Activated CD4-positive, alpha-beta T cell treated with anti-CD3 and anti-CD28 coated beads, Interleukin-2, amount 10 ng/mL, durations not matched to agents 7 days and 5 days (primary cell): ENCODE data around the gene HEXB. TPM values are rescaled to one million over a fixed set of nuclear protein-coding genes. Genes with fewer than 3 reads are reported as not detected.
A peak's percentile ranks its signal among the peaks of the same experiment; 100 is the strongest.

Experiments used
- CTCF ChIA-PET: fragments of 350-600 bp; sonication (Branson Sonifier 250); formaldehyde crosslinking; loops from one replicate; lab custom pipeline; 2021; ENCODE audit warnings: antibody characterized with exemption; lab: Charles Lee
- POLR2A ChIA-PET: fragments of 350-600 bp; sonication (Branson Sonifier 250); formaldehyde crosslinking; loops from one replicate; lab custom pipeline; 2021; ENCODE audit warnings: antibody characterized with exemption; lab: Charles Lee
- DNase-seq: peaks from one replicate; pipeline ENCODE4 v3.0.0-alpha.2; 2020
- H3K27ac Mint-ChIP-seq: one replicate; pipeline ENCODE4 v1.8.0; 2021; ENCODE audit warnings: mild to moderate bottlenecking, moderate library complexity, mixed read lengths
- H3K27me3 Mint-ChIP-seq: one replicate; pipeline ENCODE4 v1.8.0; 2021; ENCODE audit warnings: mixed read lengths
- H3K36me3 Mint-ChIP-seq: one replicate; pipeline ENCODE4 v1.8.0; 2021; ENCODE audit warnings: low read depth, mixed read lengths
- H3K4me1 Mint-ChIP-seq: one replicate; pipeline ENCODE4 v1.8.0; 2021; ENCODE audit warnings: mixed read lengths
- H3K4me3 Mint-ChIP-seq: one replicate; pipeline ENCODE4 v1.8.0; 2021; ENCODE audit warnings: mild to moderate bottlenecking, moderate library complexity, mixed read lengths
- H3K9me3 Mint-ChIP-seq: one replicate; pipeline ENCODE4 v1.8.0; 2021; ENCODE audit warnings: mixed read lengths
- total RNA-seq, 2 experiments: library from RNA; stranded (reverse); gene quantifications; one replicate each; pipeline ENCODE4 v1.2.3, GENCODE V29; 2021

Gene HEXB
- total RNA-seq = 10 to 100 TPM; 71.4 to 73.3 TPM

- CTCF ChIA-PET = interaction anchor here (0.7 kb wide), 2 partner anchors 8 to 15 kb away, joined by 3 read pairs; no protein-coding TSS in a partner anchor
- Mint-ChIP-seq H3K9me3 (no peaks in the 10 kb centered on the region), H3K36me3 (peaks cover 14% of the 10 kb centered on the region), H3K4me3 (peak within 1 kb of the TSS; percentile 74), H3K27me3 (peaks cover 8% of the 10 kb centered on the region), H3K27ac (peak within 1 kb of the TSS; percentile 68), H3K4me1 (peaks cover 29% of the 10 kb centered on the region)
- POLR2A ChIA-PET = interaction anchor here (0.6 kb wide), 1 partner anchor 233 kb away, joined by 4 read pairs; no protein-coding TSS in a partner anchor
- peak; percentile 85 for DNase-seq
These were observed at the start of gene HEXB for GRCh38 chr5:74684900-74685851. Gene HEXB (plus strand): TSS chr5:74685233. CDS start chr5:74685261, 28 bp downstream.

- no peaks in the 10 kb centered on the region for H3K36me3 Mint-ChIP-seq
- H3K4me1 Mint-ChIP-seq = peaks cover 44% of the 10 kb centered on the region
- peaks cover 3% of the 10 kb centered on the region for H3K27me3 Mint-ChIP-seq
- no peak overlapping the region for H3K4me3 Mint-ChIP-seq
- CTCF ChIA-PET = no interaction called here
- POLR2A ChIA-PET = no interaction called here
- DNase-seq = no peak
- H3K9me3 Mint-ChIP-seq = no peaks in the 10 kb centered on the region
- H3K27ac Mint-ChIP-seq = no peak overlapping the region
These were observed 48.9 kb upstream of the HEXB start for GRCh38 chr5:74636149-74636548.

GRCh38 chr5:74636552-74636951 lies 48.5 kb upstream of the HEXB start:
- POLR2A ChIA-PET = no interaction called here
- Mint-ChIP-seq H3K4me3 (no peak overlapping the region), H3K36me3 (no peaks in the 10 kb centered on the region), H3K27ac (no peak overlapping the region), H3K9me3 (no peaks in the 10 kb centered on the region), H3K4me1 (peaks cover 43% of the 10 kb centered on the region), H3K27me3 (peaks cover 6% of the 10 kb centered on the region)
- no peak for DNase-seq
- CTCF ChIA-PET = no interaction called here

- Mint-ChIP-seq H3K9me3 (no peaks in the 10 kb centered on the region), H3K27me3 (peaks cover 19% of the 10 kb centered on the region), H3K36me3 (no peaks in the 10 kb centered on the region), H3K27ac (no peak overlapping the region), H3K4me3 (peak overlapping the region; percentile 85), H3K4me1 (peaks cover 36% of the 10 kb centered on the region)
- CTCF ChIA-PET = interaction anchor here (1.1 kb wide), 1 partner anchor 11 kb away, joined by 3 read pairs; no protein-coding TSS in a partner anchor
- no peak for DNase-seq
- POLR2A ChIA-PET = no interaction called here
These were observed 46.5 kb upstream of the HEXB start for GRCh38 chr5:74638544-74638969.

GRCh38 chr5:74638970-74639806 lies 45.8 kb upstream of the HEXB start:
- DNase-seq = no peak
- Mint-ChIP-seq H3K36me3 (no peaks in the 10 kb centered on the region), H3K4me3 (peak overlapping the region; percentile 85), H3K4me1 (peaks cover 36% of the 10 kb centered on the region), H3K9me3 (no peaks in the 10 kb centered on the region), H3K27me3 (peaks cover 23% of the 10 kb centered on the region), H3K27ac (peak overlapping the region; percentile 82)
- ChIA-PET POLR2A (no interaction called here), CTCF (interaction anchor here (1.0 to 1.4 kb wide), 3 partner anchors 14 to 735 kb away, joined by 3 to 4 read pairs (median 3); no protein-coding TSS in a partner anchor)

GRCh38 chr5:74639807-74640449 lies 45.1 kb upstream of the HEXB start:
- ChIA-PET CTCF (interaction anchor here (0.6 to 1.5 kb wide), 9 partner anchors 13 to 736 kb away, joined by 3 to 4 read pairs (median 3); no protein-coding TSS in a partner anchor), POLR2A (no interaction called here)
- Mint-ChIP-seq H3K36me3 (no peaks in the 10 kb centered on the region), H3K27me3 (peaks cover 25% of the 10 kb centered on the region), H3K4me1 (peaks cover 36% of the 10 kb centered on the region), H3K27ac (peak overlapping the region; percentile 82), H3K4me3 (peak overlapping the region; percentile 85), H3K9me3 (no peaks in the 10 kb centered on the region)
- peak; percentile 47 for DNase-seq

GRCh38 chr5:74640450-74640953 lies 44.5 kb upstream of the HEXB start, which contains the start of gene ENC1:
Gene ENC1 (minus strand): TSS chr5:74640728. CDS start chr5:74636485, 4,243 bp downstream.
- Mint-ChIP-seq H3K27ac (peak within 1 kb of the TSS; percentile 82), H3K27me3 (peaks cover 25% of the 10 kb centered on the region), H3K4me1 (peaks cover 36% of the 10 kb centered on the region), H3K4me3 (peak within 1 kb of the TSS; percentile 85), H3K9me3 (no peaks in the 10 kb centered on the region), H3K36me3 (no peaks in the 10 kb centered on the region)
- ChIA-PET CTCF (interaction anchor here (0.5 to 1.5 kb wide), 13 partner anchors 9 to 738 kb away, joined by 3 to 4 read pairs (median 3); no protein-coding TSS in a partner anchor), POLR2A (no interaction called here)
- DNase-seq = peak; percentile 84

- peak; percentile 52 for DNase-seq
- peak overlapping the region; percentile 56 for H3K27ac Mint-ChIP-seq
- no peaks in the 10 kb centered on the region for H3K9me3 Mint-ChIP-seq
- peak overlapping the region; percentile 85 for H3K4me3 Mint-ChIP-seq
- peaks cover 29% of the 10 kb centered on the region for H3K27me3 Mint-ChIP-seq
- peaks cover 36% of the 10 kb centered on the region for H3K4me1 Mint-ChIP-seq
- no peaks in the 10 kb centered on the region for H3K36me3 Mint-ChIP-seq
- CTCF ChIA-PET = interaction anchor here (0.5 to 3.5 kb wide), 9 partner anchors 8 to 739 kb away, joined by 3 to 10 read pairs (median 3); no protein-coding TSS in a partner anchor
- POLR2A ChIA-PET = no interaction called here
These were observed 43.9 kb upstream of the HEXB start for GRCh38 chr5:74640954-74641734.

GRCh38 chr5:74641735-74642542 lies 43.1 kb upstream of the HEXB start:
- H3K27me3 Mint-ChIP-seq = peaks cover 31% of the 10 kb centered on the region
- peak overlapping the region; percentile 72 for H3K27ac Mint-ChIP-seq
- ChIA-PET POLR2A (interaction anchor here (0.6 kb wide), 1 partner anchor 1686 kb away, joined by 3 read pairs; no protein-coding TSS in a partner anchor), CTCF (interaction anchor here (1.3 to 3.5 kb wide), 2 partner anchors 9 to 739 kb away, joined by 3 to 10 read pairs; no protein-coding TSS in a partner anchor)
- no peaks in the 10 kb centered on the region for H3K36me3 Mint-ChIP-seq
- peaks cover 36% of the 10 kb centered on the region for H3K4me1 Mint-ChIP-seq
- no peaks in the 10 kb centered on the region for H3K9me3 Mint-ChIP-seq
- H3K4me3 Mint-ChIP-seq = peak overlapping the region; percentile 85
- DNase-seq = peak; percentile 35

- ChIA-PET CTCF (interaction anchor here (3.5 kb wide), 1 partner anchor 9 kb away, joined by 10 read pairs; no protein-coding TSS in a partner anchor), POLR2A (interaction anchor here (0.6 kb wide), 1 partner anchor 431 kb away, joined by 3 read pairs; no protein-coding TSS in a partner anchor)
- Mint-ChIP-seq H3K9me3 (no peaks in the 10 kb centered on the region), H3K27me3 (peaks cover 27% of the 10 kb centered on the region), H3K36me3 (no peaks in the 10 kb centered on the region), H3K4me3 (no peak overlapping the region), H3K27ac (no peak overlapping the region), H3K4me1 (peaks cover 36% of the 10 kb centered on the region)
- no peak for DNase-seq
These were observed 42.5 kb upstream of the HEXB start for GRCh38 chr5:74642543-74642863.
